Measurements from ENCODE around the gene ACSS2.

Gene ACSS2

GRCh38 chr20:34947336-34947735, 70.9 kb downstream of the ACSS2 start:
- no peak for DNase-seq (ENCODE audit: low spot score)

GRCh38 chr20:34948030-34948429, 71.6 kb downstream of the ACSS2 start:
- DNase-seq (ENCODE audit: low spot score), result peak; percentile 88

DNA sequence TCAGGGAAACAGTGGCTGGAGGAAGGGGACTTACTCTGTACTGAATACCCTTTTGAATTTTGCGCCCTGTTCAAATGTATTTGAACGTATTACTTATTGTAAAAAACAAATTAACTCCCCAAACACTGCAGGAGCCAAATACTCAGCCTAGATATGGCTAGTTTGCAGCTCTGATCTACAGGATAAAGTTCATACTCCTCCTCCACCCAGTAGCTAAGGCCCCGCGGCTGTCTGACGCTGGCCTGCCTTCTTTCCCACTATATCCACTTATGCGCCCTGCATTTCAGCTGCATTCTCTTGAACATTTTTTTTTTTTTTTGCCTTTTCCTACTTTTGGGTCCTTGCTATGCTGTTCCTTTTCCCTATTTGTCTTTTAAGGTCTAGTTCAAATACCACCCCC, 72.7 kb downstream of the ACSS2 start:
- DNase-seq (ENCODE audit: low spot score), result no peak

- no peak for DNase-seq (ENCODE audit: low spot score)
Measured at GRCh38 chr20:34951252-34951651, 74.8 kb downstream of the ACSS2 start.

GRCh38 chr20:34951652-34952051, 75.2 kb downstream of the ACSS2 start:
- DNase-seq (ENCODE audit: low spot score), result no peak

- no peak for DNase-seq (ENCODE audit: low spot score)
Measured at GRCh38 chr20:34952671-34953070, 76.3 kb downstream of the ACSS2 start.

- DNase-seq (ENCODE audit: low spot score), result no peak
Measured at GRCh38 chr20:34953960-34954359, 77.5 kb downstream of the ACSS2 start.

DNA sequence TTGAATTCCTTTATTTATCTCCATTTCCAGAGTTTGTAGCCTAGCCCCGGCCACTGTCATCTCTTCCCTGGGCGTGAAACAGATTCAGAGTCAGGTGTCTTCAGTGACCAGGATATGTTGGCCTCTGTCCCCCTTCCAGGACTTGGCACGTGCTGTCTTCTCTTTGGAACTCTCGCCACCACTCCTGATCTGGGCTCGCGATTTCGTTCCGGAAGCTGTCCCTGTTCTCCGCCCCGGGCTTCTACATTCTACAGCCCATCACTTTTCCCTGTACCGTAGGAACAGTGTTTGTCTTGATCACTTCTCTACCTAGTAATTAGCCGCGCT, 78.5 kb downstream of the ACSS2 start:
- DNase-seq (ENCODE audit: low spot score), result peak; percentile 45

DNA sequence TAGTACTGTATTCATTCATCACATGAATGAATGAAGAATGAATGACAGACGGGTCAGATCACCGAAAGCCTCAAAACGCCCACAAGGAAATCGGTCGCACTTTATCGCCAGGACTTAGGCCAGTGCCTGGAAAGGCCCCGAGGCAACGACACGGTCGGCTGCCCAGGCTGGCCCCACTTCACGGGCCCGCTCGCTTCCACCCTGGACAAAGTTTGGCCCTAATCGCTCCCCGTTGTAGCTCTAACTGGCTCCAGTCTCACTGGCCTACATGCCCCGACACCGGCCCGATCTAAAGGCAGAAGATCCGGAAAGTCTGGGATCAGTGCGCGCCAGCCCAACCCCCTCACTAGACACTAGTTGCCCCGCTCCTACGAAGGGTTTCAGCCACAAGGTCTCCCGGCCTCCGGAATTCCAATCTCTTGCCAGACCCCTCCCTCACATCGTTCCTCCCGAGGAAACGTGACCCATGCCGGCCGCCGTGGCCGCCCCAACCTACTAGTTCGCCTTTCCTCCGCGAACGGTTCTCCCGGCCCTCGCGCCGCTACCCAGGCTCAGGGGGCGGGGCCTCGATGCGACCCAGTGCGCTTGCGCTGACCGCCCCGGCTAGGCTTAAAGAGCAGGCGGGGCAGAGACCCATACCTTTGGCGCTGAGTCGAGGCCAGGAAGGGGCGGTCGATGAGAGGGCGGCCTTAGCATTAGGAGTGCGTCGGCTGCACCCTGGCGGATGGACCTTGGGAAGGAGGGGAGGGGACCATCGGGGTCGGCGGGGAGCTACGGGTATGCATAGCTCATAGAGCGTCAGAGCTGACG, 79.0 kb downstream of the ACSS2 start, which contains the start of the genes GSS and MYH7B:
Gene GSS (minus strand): TSS at position 576 of the 810 bp plus-strand sequence. CDS start 3,954 bp downstream, outside the sequence.
Gene MYH7B (plus strand): TSS at position 638 of the 810 bp plus-strand sequence. CDS start 22,138 bp downstream, outside the sequence.
- peak; percentile 99 for DNase-seq (ENCODE audit: low spot score)

DNA sequence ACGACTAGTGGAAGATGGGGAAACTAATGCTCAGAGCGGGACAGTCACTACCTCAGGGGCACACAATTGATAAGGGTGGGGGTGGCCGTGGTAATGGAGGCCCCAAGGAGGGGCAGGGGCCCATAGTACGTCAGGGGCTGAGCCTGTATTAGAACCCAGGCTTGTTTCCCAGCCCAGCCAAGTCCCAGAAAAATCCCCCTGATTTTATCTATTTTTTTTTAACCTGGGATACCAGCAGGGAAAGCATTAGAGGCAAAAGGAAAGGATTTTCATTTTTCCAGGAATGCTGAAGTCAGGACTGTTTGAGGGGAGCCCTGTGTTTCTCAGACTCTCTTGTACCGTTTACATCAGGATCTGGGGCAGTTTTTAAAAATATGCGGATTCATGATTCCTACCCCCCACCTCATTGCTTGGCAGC, 79.6 kb downstream of the ACSS2 start:
- no peak for DNase-seq (ENCODE audit: low spot score)

DNA sequence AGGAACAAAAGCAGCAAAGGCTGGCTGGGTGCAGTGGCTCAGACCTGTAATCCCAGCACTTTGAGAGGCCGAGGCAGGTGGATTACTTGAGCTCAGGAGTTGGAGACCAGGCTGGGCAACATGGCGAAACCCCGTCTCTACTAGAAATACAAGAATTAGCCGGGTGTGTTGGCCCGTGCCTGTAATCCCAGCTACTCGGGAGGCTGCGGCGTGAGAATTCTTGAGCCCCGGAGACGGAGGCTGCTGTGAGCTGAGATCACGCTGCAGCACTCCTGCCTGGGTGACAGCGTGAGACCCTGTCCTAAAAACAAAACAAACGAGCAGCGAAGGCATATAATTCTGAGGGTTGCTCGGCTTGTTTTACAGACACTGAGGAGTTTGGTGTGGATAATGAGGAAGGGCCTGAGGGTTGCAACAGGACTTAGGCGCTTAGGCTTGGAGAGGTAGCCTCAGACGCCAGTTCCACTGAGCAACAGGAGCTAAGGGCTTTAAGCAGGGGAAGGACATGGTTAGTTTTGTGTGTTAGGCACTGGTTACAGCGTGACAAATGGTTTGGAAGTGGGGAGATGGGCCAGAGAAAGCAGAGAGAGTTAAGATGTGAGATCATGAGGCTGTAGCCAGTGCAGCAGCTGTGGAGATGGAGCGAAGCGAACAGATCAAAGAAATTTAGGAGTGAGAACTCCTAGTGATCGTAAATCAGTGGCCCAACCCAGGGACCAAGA, 80.5 kb downstream of the ACSS2 start:
- DNase-seq (ENCODE audit: low spot score), result no peak

GRCh38 chr20:34964486-34964885, 88.1 kb downstream of the ACSS2 start:
- DNase-seq (ENCODE audit: low spot score), result no peak

- DNase-seq (ENCODE audit: low spot score), result no peak
Measured at GRCh38 chr20:34965051-34965450, 88.6 kb downstream of the ACSS2 start.

DNA sequence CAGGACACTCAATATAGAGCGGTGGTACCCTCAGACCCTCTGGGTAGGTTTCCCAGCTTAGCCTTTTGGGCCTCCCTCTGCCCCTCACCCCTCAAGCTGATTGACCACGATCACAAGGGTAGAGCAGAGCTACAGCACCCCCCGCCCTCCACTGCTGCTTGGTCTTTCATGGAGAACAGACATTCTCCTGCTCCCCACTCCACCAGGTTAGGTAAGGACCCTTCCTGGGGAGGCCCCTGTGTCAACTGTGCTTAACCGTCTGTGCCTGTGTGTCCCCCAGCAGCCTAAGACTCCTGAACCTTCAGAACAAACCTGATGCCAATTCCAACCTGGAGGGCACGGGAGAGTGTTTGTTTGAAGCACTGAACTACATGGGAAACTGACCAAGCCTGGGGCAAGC, 91.0 kb downstream of the ACSS2 start:
- DNase-seq (ENCODE audit: low spot score), result no peak

GRCh38 chr20:34968042-34968775, 91.8 kb downstream of the ACSS2 start:
- no peak for DNase-seq (ENCODE audit: low spot score)

GRCh38 chr20:34970193-34970840, 93.9 kb downstream of the ACSS2 start:
- DNase-seq (ENCODE audit: low spot score), result no peak

DNA sequence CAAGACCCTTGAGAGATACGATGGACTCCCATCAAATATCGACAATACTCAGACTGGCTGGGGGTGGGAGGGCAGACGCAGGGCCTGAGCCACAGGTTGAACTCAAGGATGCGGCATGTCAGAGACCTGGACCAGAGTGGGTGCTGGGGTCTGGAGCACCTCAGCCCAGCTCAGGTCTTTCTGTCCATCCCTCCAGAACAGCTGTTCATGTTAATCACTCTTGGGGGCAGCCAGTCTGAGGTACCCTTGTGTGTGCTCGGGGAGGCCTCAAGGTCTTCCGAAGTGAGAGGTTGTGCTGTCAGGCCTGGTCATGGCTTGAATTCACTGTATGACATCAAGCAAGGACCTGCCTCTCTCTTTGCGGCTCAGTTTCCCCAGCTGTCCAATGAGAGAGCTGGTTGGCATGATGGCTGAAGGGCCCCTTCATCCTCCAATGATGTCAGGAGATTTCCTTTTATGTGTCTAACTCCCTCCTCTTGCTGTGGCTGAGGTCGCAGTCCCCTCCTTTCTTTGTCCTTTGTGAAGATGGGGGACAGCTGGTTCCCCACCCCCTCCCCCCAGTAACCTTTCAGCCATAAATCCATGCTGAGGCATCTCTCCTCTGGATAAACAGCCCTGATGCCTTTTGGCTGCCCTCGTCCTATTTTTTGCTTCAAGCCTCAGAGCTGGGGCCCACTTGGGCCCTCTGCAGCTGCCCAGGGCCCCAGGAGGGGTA, 94.6 kb downstream of the ACSS2 start:
- no peak for DNase-seq (ENCODE audit: low spot score)

DNA sequence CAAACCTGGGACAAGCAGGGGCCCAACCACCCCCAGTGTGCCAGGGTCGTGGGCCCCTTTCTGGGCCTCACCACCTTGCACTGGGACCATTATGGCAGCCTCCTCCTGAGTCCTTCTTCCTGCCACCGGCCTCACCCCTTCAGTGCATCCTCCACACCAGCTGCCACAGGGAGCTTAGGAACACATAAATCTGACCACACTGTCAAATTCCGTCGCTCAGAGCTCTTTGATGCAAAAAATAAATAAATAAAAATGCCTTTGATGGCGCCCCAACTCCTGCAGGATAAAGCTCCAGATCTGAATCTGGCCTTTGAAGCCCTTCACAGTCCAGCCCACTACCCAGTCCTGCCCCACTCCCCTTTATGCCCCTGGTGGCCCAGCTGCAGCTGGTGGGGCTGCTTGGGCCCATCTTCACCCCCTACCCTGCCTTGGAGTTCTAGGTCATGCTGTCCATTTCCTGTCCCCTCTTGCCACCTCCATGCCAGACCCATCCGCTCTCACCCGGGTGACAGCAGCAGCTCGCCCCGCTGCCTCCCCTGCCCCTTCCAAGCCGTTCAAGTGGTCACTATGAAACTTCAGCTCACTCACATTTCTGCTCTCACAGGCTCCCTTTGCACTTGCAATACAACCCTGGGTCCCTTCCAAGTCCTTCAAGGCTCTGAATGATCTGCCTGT, 95.3 kb downstream of the ACSS2 start:
- no peak for DNase-seq (ENCODE audit: low spot score)

DNA sequence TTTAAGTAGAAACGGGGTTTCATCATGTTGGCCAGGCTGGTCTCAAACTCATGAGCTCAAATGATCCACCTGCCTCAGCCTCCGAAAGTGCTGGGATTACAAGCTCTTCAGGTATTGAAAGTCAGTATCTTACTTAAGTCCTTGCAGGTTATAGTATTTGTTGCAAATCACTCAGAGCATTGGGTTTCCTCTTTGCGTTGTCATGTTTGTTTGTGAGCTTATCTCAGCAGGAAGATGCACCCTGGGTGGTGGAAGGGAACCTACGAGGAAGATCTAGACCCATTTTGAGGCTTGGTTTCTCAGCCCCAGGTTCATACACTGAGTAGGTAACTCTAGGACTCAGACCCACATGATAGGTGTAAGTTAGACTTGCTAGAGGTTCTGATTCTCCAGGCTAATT, 97.8 kb downstream of the ACSS2 start:
- no peak for DNase-seq (ENCODE audit: low spot score)

GRCh38 chr20:34976286-34976685, 99.9 kb downstream of the ACSS2 start:
- no peak for DNase-seq (ENCODE audit: low spot score)

Measured in AG08395 (cell line).